Astrocyte of the spinal cord (primary cell): ENCODE results near the gene CTDSP1.

ENCODE experiments used
- DNase-seq: peaks from one replicate; pipeline ENCODE4 v3.0.0; 2011; ENCODE audit warnings: low read depth, low spot score
- H3K4me3 ChIP-seq: 2 replicates; pipeline ENCODE4 v1.5.1; 2011; ENCODE audit warnings: low read depth, mild to moderate bottlenecking, low read length, moderate library complexity
- CTCF ChIP-seq: IDR thresholded peaks from 2 replicates; pipeline ENCODE4 v1.5.1; 2012; ENCODE audit warnings: low read depth, mild to moderate bottlenecking, low read length, inconsistent platforms
- in situ Hi-C: cut with HindIII; loops from 2 replicates; pipeline ENCODE4 v1.10.0; 2017; ENCODE audit warnings: low sequenced_read_pairs

CTDSP1 gene

GRCh38 chr2:218381916-218382366 lies 17.7 kb upstream of the CTDSP1 start, which contains the start of gene SLC11A1:
Gene SLC11A1 (plus strand): TSS chr2:218382273. CDS start chr2:218382369, 96 bp downstream.
- no peak for DNase-seq
- in situ Hi-C loops = no loop called here
- no peak for TF ChIP-seq CTCF
- H3K4me3 ChIP-seq = no peak within 1 kb of the TSS

- H3K4me3 ChIP-seq = no peak overlapping the region
- DNase-seq = no peak
- in situ Hi-C loops = no loop called here
- TF ChIP-seq CTCF = no peak
These were observed 16.9 kb upstream of the CTDSP1 start for GRCh38 chr2:218382785-218383184.

GRCh38 chr2:218383892-218384519 lies 15.7 kb upstream of the CTDSP1 start:
- TF ChIP-seq CTCF = no peak
- no peak overlapping the region for H3K4me3 ChIP-seq
- in situ Hi-C loops = no loop called here
- DNase-seq = no peak

GRCh38 chr2:218384975-218385374 lies 14.7 kb upstream of the CTDSP1 start:
- no peak for TF ChIP-seq CTCF
- DNase-seq = no peak
- H3K4me3 ChIP-seq = no peak overlapping the region
- in situ Hi-C loops = no loop called here

- in situ Hi-C loops = no loop called here
- DNase-seq = no peak
- no peak for TF ChIP-seq CTCF
- no peak overlapping the region for H3K4me3 ChIP-seq
These were observed 12.9 kb upstream of the CTDSP1 start for GRCh38 chr2:218386505-218387368.

GRCh38 chr2:218387369-218388194 lies 12.1 kb upstream of the CTDSP1 start:
- DNase-seq = peak; percentile 79
- TF ChIP-seq CTCF = no peak
- in situ Hi-C loops = no loop called here
- H3K4me3 ChIP-seq = peak overlapping the region; percentile 30
